GM23338 (cell line): ENCODE data around the gene INPP4B. TPM values are rescaled to one million over a fixed set of nuclear protein-coding genes. Genes with fewer than 3 reads are reported as not detected.

Experiments used
- ATAC-seq: fragments of 200-7000 bp; cut with Tn5 transposase; 3 replicates; pipeline ENCODE4 v1.9.1; 2020
- DNase-seq: peaks from one replicate; pipeline ENCODE4 v3.0.0-alpha.2; 2015; ENCODE audit warnings: low spot score
- H2AFZ ChIP-seq: fragments of 200-600 bp; sonication (generic); 2 replicates; pipeline ENCODE4 v1.8.0; 2016; ENCODE audit warnings: antibody characterized with exemption, mild to moderate bottlenecking, moderate library complexity
- H3F3A ChIP-seq: fragments of 200-600 bp; sonication (generic); replicated peaks from 2 replicates; pipeline ENCODE4 v1.8.0; 2017; ENCODE audit warnings: antibody characterized with exemption, mixed run types, low read depth
- H3K27ac ChIP-seq: fragments of 200-600 bp; sonication (generic); 2 replicates; pipeline ENCODE4 v1.6.1; 2016; ENCODE audit warnings: low read depth
- H3K27me3 ChIP-seq: fragments of 200-600 bp; sonication (generic); 2 replicates; pipeline ENCODE4 v1.8.0; 2016; ENCODE audit warnings: mild to moderate bottlenecking, mixed run types, moderate library complexity; ENCODE audit not compliant: insufficient read depth
- H3K36me3 ChIP-seq: fragments of 200-600 bp; sonication (generic); 2 replicates; pipeline ENCODE4 v1.8.0; 2016; ENCODE audit warnings: mild to moderate bottlenecking; ENCODE audit not compliant: insufficient read depth
- H3K4me1 ChIP-seq: fragments of 200-600 bp; sonication (generic); 2 replicates; pipeline ENCODE4 v1.8.0; 2016; ENCODE audit warnings: mild to moderate bottlenecking, moderate library complexity; ENCODE audit not compliant: insufficient read depth
- H3K4me2 ChIP-seq: fragments of 200-600 bp; sonication (generic); 2 replicates; pipeline ENCODE4 v1.7.1; 2017; ENCODE audit warnings: mixed run types
- H3K4me3 ChIP-seq: fragments of 200-600 bp; sonication (generic); 2 replicates; pipeline ENCODE4 v1.6.1; 2016; ENCODE audit warnings: mixed run types
- H3K79me2 ChIP-seq: fragments of 200-600 bp; sonication (generic); replicated peaks from 2 replicates; pipeline ENCODE4 v1.8.0; 2017; ENCODE audit warnings: mild to moderate bottlenecking; ENCODE audit not compliant: insufficient read depth
- H3K9me2 ChIP-seq: fragments of 200-600 bp; sonication (generic); 2 replicates; pipeline ENCODE4 v1.8.0; 2017; ENCODE audit not compliant: insufficient read depth
- H4K20me1 ChIP-seq: fragments of 200-600 bp; sonication (generic); replicated peaks from 2 replicates; pipeline ENCODE4 v1.8.0; 2017; ENCODE audit warnings: mild to moderate bottlenecking; ENCODE audit not compliant: insufficient read depth
- H3K27ac Mint-ChIP-seq: 2 replicates; pipeline ENCODE4 v1.8.0; 2020; ENCODE audit warnings: inconsistent platforms, mild to moderate bottlenecking, moderate library complexity, mixed read lengths
- H3K27me3 Mint-ChIP-seq: 3 replicates; pipeline ENCODE4 v1.8.0; 2022; ENCODE audit warnings: low read depth, mild to moderate bottlenecking, moderate library complexity, mixed read lengths, inconsistent platforms; ENCODE audit not compliant: insufficient read depth, poor library complexity
- H3K36me3 Mint-ChIP-seq: 3 replicates; pipeline ENCODE4 v1.8.0; 2021; ENCODE audit warnings: low read depth, mild to moderate bottlenecking, inconsistent platforms, moderate library complexity, mixed read lengths
- H3K4me1 Mint-ChIP-seq: 3 replicates; pipeline ENCODE4 v1.8.0; 2020; ENCODE audit warnings: mild to moderate bottlenecking, inconsistent platforms, mixed read lengths
- H3K4me3 Mint-ChIP-seq: 3 replicates; pipeline ENCODE4 v1.8.0; 2021; ENCODE audit warnings: moderate library complexity, mild to moderate bottlenecking, inconsistent platforms, mixed read lengths
- H3K9me3 Mint-ChIP-seq: 3 replicates; pipeline ENCODE4 v1.8.0; 2020; ENCODE audit warnings: moderate library complexity, mild to moderate bottlenecking, inconsistent platforms, mixed read lengths
- CREB1 ChIP-seq: fragments of 250-450 bp; sonication (Bioruptor Pico); IDR thresholded peaks from 2 replicates; pipeline ENCODE4 v1.5.0; 2020; ENCODE audit warnings: low read depth, mild to moderate bottlenecking, moderate library complexity
- CTCF ChIP-seq, 2 experiments: fragments of 200-600 bp in 1 of 2; sonication (generic) in 1 of 2; conservative IDR thresholded peaks; 2 replicates each; pipeline versions ENCODE4 v1.5.1 to v1.6.1; 2016 to 2017; ENCODE audit warnings: antibody characterized with exemption in 2 of 2, low read depth in 2 of 2, mild to moderate bottlenecking in 2 of 2, moderate library complexity in 1 of 2
- ETS1 ChIP-seq: IDR thresholded peaks from 2 replicates; pipeline ENCODE4 v1.6.1; 2016; ENCODE audit warnings: antibody characterized with exemption
- EZH2 ChIP-seq: fragments of 200-600 bp; sonication (generic); IDR thresholded peaks from one replicate; pipeline ENCODE4 v1.8.0; 2017; ENCODE audit warnings: antibody characterized with exemption, mild to moderate bottlenecking, low read depth; ENCODE audit not compliant: unreplicated experiment
- EZH2phosphoT487 ChIP-seq: fragments of 200-600 bp; sonication (generic); IDR thresholded peaks from one replicate; pipeline ENCODE4 v1.8.1; 2018; ENCODE audit warnings: antibody characterized with exemption; ENCODE audit not compliant: unreplicated experiment
- JUNB ChIP-seq: IDR thresholded peaks from one replicate; pipeline ENCODE4 v1.6.1; 2016; ENCODE audit warnings: antibody characterized with exemption; ENCODE audit not compliant: unreplicated experiment
- NANOG ChIP-seq: IDR thresholded peaks from 2 replicates; pipeline ENCODE4 v1.6.1; 2016; ENCODE audit warnings: antibody characterized with exemption, borderline replicate concordance
- POLR2AphosphoS5 ChIP-seq: IDR thresholded peaks from 2 replicates; pipeline ENCODE4 v1.6.1; 2016; ENCODE audit warnings: antibody characterized with exemption, low read depth
- REST ChIP-seq: IDR thresholded peaks from one replicate; pipeline ENCODE4 v1.6.1; 2018; ENCODE audit warnings: antibody characterized with exemption; ENCODE audit not compliant: unreplicated experiment
- STAT1 ChIP-seq: IDR thresholded peaks from one replicate; pipeline ENCODE4 v1.6.1; 2016; ENCODE audit warnings: antibody characterized with exemption; ENCODE audit not compliant: unreplicated experiment
- ZNF114 ChIP-seq: fragments of 250-450 bp; sonication (Bioruptor Pico); IDR thresholded peaks from 2 replicates; pipeline ENCODE4 v1.5.0; 2020; ENCODE audit warnings: mild to moderate bottlenecking, moderate library complexity
- ZNF331 ChIP-seq: fragments of 250-450 bp; sonication (Bioruptor Pico); IDR thresholded peaks from 2 replicates; pipeline ENCODE4 v1.5.0; 2020; ENCODE audit warnings: low read depth, mild to moderate bottlenecking, moderate library complexity
- ZNF462 ChIP-seq: fragments of 250-450 bp; sonication (Bioruptor Pico); IDR thresholded peaks from 2 replicates; pipeline ENCODE4 v1.5.0; 2020; ENCODE audit warnings: mild to moderate bottlenecking, moderate library complexity
- polyA plus RNA-seq: library from polyadenylated mRNA; unstranded; fragments of >200 nt; fragmentation: Nextera tagmentation; extraction: Ambion mirVana; gene quantifications from 2 replicates; pipeline ENCODE4 v1.2.1, GENCODE V29; 2016
- total RNA-seq: library from RNA; depleted of rRNA; stranded (reverse); fragments of >200 nt; shearing (Covaris generic); gene quantifications from 2 replicates; pipeline ENCODE4 v1.2.3, GENCODE V29; 2014

Gene INPP4B
- total and polyA plus RNA-seq, 2 experiments from 2014 or later, result 0.11 to 0.14 TPM

- DNase-seq (no peak), ATAC-seq (no peak)
- Histone ChIP-seq H3K4me3 (no peak overlapping the region), H3K4me2 (no peak overlapping the region), H3K36me3 (no peaks in the 10 kb centered on the region), H3K9me2 (no peaks in the 10 kb centered on the region), H3K79me2 (no peaks in the 10 kb centered on the region), H3K27ac (no peak overlapping the region), H3K27me3 (no peaks in the 10 kb centered on the region), H4K20me1 (no peaks in the 10 kb centered on the region), H2AFZ (no peak overlapping the region), H3K4me1 (no peaks in the 10 kb centered on the region), H3F3A (no peaks in the 10 kb centered on the region)
- H3K27ac Mint-ChIP-seq, result no peak overlapping the region
- H3K36me3 Mint-ChIP-seq, result no peaks in the 10 kb centered on the region
- no peaks in the 10 kb centered on the region for H3K27me3 Mint-ChIP-seq
- no peak overlapping the region for H3K4me3 Mint-ChIP-seq
- H3K9me3 Mint-ChIP-seq, result no peaks in the 10 kb centered on the region
- H3K4me1 Mint-ChIP-seq, result no peaks in the 10 kb centered on the region
- no peak for TF ChIP-seq EZH2
- no peak for TF ChIP-seq ZNF331 (CRISPR knock-in tag)
- no peak for TF ChIP-seq STAT1
- no peak for TF ChIP-seq CREB1 (CRISPR knock-in tag)
- no peak for TF ChIP-seq REST
- no peak for TF ChIP-seq POLR2AphosphoS5
- no peak for TF ChIP-seq EZH2phosphoT487
- no peak for TF ChIP-seq ZNF114
- no peak for TF ChIP-seq CTCF (conservative IDR thresholded peaks at IDR 0.05; ENCODE audit: low read depth in 2 of 2)
- TF ChIP-seq JUNB, result no peak
- no peak for TF ChIP-seq ZNF462 (CRISPR knock-in tag)
- TF ChIP-seq NANOG, result no peak
- no peak for TF ChIP-seq ETS1
Measured at GRCh38 chr4:142091691-142092182, 754.4 kb downstream of the INPP4B start.
